ENCODE results near the gene RPL3.

- TF ChIP-seq POLR2AphosphoS5 (IDR thresholded peaks at IDR 0.05; ENCODE audit: low read depth, low read length) (0 out of 2 replicates have a peak, but pooled peaks have one; percentile 35), POLR2A (IDR thresholded peaks at IDR 0.05; ENCODE audit: low read depth, low read length) (no peak), TAF1 (IDR thresholded peaks at IDR 0.05; ENCODE audit: borderline replicate concordance, low read depth, low read length) (no peak)
Measured at GRCh38 chr22:39266398-39267030, 52.9 kb downstream of the RPL3 start.

Data from GM12892 (cell line).